HG02623 (cell line): Measurements from ENCODE around the gene TNS4.
"Not testable (repeated sequence)": the region's sequence is repeated elsewhere in the genome, so short reads cannot be mapped to it uniquely, and the experiment has no call there.

Experiments
- ATAC-seq: cut with Tn5 transposase; IDR thresholded peaks from one replicate; pipeline ENCODE4 v1.9.1; 2021; ENCODE audit warnings: moderate library complexity; ENCODE audit not compliant: unreplicated experiment

The TNS4 gene

GRCh38 chr17:40501499-40501911 is at the start of gene TNS4:
TSS of gene TNS4 (minus strand) at chr17:40501623. CDS start at chr17:40496425, 5,198 bp downstream.
- ATAC-seq, result no peak

DNA sequence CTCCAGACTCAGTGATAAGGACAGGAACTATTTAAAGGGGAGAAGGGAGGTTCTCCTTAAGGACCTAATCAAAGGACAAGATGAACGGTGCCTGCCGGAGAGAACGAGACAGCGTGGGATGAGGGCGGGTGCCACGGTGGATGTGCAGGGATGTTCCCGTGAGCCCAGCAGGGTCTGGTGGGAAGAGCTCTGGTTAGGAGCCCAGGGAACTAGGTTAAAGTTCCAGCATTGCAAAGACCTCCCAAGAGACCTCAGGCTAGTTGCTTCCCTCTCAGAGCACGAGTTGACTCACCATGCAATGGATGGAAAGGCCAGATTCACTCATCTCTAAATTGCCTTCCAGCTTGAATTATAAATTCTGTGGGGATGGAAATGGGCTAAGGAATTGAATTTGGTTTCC is 49.2 kb upstream of the TNS4 start:
- ATAC-seq, result no peak

- ATAC-seq, result no peak
Observed at GRCh38 chr17:40548982-40549685, 47.7 kb upstream of the TNS4 start.

- ATAC-seq, result no peak
Observed at GRCh38 chr17:40548491-40548981, 47.1 kb upstream of the TNS4 start.

DNA sequence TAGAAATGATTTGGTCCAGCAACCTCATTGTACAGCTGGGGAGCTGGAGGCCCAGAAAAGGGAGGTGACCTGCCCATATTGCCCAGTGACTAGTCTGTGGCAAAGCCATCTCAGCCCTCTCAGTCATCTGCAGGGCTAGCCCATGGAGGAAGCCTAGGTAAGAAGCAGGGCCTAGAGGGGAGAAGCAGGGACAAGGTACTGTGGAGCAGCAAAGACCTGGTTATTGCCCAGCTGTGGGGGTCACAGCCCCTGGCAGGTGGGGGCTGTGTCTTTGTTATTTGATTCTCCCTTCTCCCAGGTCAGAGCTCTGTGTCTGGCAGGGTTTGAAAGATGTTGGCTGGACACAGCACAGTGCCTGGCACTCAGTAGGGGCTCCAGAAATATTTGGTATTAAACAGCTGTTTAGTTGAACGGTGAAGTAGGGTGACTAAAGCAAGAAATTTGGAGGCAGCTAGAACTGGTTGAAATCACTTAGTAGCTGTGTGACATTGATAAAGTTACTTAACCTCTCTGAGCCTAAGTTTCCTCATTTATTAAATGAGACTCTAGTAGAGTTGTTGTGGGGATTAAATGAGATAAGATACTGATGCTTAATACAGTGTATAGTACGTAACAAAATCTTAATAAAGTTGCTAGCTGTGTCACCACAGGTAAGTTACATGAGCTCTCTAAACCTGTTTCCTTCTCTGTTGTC is 46.5 kb upstream of the TNS4 start:
- ATAC-seq, result no peak

- no peak for ATAC-seq
Observed at GRCh38 chr17:40547079-40547784, 45.8 kb upstream of the TNS4 start.

- ATAC-seq, result not testable (repeated sequence)
Observed at GRCh38 chr17:40546497-40546896, 45.1 kb upstream of the TNS4 start.

GRCh38 chr17:40545660-40546059 is 44.2 kb upstream of the TNS4 start:
- no peak for ATAC-seq

GRCh38 chr17:40542558-40543411 is 41.4 kb upstream of the TNS4 start:
- ATAC-seq, result no peak

DNA sequence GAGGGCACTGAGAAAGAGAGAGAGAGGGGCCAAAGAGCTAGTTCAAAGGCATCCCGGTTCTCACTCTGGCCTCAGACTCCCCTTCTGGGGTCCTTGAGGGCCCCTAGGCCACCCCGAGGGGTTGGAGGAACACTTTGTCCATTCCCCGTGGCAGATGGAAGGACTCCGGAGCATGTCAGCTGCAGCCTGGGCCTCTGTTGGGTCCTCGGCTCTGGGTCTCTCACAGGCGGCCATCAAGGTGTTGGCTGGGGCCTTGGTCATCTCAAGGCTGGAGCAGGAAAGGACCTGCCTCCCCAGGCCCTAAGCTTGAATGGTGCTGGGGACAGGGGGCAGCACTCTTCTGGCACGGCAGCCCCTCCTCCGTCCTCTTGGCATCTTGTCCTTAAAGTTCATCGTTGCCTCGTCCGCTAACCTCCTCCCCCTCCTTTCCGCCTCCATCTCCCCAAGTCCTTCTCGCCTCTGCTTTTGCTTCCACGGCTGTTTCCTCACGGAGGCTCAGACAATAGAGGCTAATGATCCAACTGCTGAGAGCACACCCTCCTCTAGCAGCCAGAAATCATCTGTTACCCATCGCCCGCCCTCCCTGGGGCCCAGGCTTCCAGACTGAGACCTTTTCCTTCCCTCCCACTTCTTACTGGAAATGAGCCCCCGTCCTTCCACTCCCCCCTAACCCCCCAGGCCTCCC is 40.6 kb upstream of the TNS4 start:
- no peak for ATAC-seq

- ATAC-seq, result no peak
Observed at GRCh38 chr17:40541060-40541872, 39.8 kb upstream of the TNS4 start.

DNA sequence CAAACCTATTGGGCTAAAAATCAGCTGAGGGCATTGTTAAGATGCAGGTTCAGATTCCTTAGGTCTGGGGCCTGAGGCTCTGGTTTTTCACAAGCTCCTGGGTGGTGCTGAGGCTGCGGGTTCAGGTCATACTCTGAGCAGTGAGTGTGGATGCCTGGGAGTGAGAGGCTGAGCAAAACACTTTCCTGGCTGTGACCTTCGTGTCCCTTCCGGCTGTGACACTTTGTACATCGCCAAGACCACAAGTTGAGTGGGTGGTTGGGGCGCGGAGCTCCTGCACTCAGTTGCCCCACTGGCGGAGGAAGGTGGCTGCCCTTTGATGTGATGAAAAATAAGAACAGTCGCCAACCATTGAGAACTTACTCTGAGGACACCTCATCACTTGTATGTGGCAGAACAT is 39.0 kb upstream of the TNS4 start:
- ATAC-seq, result no peak

GRCh38 chr17:40539711-40540411 is 38.4 kb upstream of the TNS4 start:
- ATAC-seq, result no peak

DNA sequence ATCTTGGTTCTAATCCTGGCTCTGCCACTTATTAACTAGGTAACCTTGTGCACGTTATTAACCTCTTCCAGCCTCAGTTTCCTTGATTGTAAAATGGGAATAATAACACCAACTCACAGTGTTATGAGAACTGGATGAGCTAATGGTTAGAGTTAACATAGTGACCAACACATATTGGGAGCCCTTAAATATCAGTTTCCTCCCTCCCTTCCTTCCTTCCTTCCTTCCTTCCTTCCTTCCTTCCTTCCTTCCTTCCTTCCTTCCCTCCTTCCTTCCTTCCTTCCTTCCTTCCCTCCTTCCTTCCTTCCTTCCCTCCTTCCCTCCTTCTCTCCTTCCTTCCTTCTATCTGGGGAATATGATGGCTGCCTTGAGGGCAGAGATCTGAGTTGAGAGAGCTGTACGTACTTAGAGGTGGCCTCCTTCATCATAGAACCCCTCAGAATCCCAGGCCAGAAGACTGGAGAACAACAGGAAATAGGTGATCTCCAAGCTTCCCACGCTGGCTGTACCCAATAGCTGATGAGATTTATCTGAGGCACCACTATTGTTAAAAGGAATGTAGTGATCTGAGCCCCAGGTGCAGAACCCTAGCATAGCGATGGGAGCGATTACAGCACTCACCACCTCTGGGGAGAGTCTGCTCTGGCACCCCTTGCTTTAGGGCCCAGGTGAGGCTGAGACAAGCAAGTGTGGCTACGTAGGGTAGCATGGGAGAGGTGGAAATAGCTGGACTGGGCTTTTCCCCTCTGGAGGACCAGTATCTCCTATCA is 37.7 kb upstream of the TNS4 start:
- no peak for ATAC-seq

DNA sequence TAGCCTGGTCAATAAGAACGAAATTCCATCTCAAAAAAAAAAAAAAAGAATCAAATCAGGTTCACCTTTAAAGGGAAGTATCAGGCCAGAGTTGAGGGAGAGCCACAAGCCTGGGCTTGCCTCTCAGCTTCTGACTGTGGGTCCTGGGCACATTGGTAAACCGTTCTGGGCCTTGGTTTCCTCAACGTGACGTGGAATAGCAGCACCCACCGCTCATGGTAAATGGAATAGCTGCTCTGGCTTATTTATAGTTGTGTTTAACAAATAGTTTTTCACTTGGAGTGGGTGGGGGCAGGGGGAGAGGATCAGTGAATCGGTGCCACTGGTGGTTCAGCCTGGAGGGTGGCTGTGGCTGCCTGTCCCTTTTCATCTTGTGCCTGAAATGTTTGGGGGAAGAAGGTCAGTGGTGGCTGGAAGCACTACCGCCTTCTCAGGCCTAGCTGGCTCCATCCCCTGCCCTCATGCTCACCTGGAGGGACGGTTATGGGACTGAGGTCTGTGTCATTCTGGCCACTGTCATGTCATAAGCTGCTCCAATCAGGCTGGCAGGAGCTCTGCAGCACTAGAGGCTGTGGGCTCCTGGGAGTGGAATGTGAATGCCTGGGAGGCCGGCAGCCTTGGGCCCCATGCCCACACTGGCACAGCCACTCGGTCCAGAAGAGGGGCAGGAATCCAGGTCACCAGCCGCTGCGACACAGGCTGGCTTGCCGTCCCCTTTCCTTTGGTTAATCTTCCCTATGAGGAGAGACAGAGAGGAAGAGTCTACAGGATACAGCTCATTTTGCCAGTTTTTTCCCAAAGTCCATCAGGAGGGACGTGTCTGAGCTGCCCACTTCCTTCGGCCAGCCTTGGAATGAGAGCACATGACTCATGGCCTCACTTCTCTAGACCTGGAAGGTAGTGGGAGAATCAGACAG is 36.9 kb upstream of the TNS4 start:
- ATAC-seq, result no peak

DNA sequence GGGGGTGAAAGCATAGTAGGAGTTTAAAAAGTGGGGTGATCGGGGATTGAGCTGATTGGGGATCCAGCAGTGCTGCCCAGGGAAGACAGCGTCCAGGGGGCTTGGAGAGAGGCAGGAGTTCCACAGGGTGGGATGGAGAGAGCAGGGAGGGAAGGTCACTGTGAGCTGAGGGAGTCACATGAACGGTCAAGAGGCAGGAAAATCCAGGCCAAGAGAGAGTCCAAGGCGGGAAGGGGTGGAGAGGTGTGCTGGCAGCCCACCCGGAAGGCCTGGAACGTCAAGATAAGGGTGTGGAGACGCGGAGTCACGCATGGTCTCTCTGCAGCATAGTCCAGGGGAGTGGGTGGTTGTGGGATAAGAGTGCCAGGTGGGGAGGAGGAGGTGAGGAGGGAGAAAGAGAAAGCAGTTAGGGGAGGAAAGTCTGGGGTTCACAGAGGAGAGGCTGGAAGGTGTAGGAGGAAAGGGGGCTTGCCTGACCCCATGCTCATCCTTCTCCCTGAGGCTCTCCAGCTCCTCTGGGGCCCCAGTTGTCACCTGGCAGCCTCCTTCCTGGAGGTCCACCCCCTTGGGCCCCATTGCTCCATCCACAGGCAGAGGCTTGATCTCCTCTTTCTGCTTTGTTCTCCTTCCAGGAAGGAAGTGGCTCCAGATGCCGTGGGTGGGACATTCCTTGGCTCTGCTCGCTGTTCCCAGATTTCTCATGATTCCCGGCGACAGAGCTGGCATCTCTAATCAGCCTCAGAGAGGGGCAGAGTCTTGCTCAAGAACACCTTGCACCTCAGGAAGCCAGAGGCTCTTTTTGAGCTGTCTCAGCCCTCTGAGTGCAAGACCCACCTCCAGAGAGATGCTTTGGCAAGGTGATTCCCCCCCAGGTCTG is 35.1 kb upstream of the TNS4 start:
- ATAC-seq, result no peak
